ENCODE measurements around the gene RASGRP1. TPM values are rescaled to one million over a fixed set of nuclear protein-coding genes. Genes with fewer than 3 reads are reported as not detected.

The RASGRP1 gene
- total RNA-seq, 1 donor from 2014 or later = 11.0 TPM

DNA sequence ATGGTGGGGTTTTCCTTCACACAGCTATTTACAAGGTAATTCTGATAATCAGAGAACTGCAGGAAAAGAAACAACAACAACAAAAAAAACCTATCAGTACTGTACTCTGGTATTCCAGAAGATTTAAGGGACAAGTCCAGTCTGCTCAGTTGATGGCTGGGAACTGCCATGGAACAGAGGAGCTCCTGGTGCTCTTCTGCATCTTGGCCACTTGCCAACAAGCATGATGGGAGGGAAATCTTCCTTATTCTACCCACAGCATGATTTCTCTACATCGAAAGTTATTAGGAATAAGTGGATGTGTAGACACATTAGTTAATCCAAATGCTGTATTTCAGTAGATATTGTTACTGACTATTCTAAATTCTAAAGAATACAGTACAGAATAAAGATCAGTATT, 51.7 kb downstream of the RASGRP1 start:
- no peak for FAIRE-seq
- no peak for DNase-seq (ENCODE audit: low spot score in 2 of 2)

DNA sequence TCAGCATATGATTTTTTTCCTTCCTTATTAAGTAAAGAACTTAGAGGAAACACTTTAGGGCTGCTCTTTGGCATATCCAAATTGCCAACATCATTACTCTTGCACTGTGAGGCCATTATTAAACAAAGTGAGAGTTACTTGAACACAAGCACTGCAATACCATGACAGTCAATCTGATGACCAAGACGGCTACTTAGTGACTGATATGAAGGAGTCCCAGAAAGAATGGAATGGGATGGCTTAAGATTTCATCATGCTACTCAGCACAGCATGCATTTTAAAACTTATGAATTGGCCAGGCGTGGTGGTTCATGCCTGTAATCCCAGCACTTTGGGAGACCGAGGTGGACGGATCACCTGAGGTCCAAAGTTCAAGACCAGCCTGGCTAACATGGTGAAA, 55.5 kb downstream of the RASGRP1 start:
- FAIRE-seq (no peak), DNase-seq (ENCODE audit: low spot score in 2 of 2) (no peak)

DNA sequence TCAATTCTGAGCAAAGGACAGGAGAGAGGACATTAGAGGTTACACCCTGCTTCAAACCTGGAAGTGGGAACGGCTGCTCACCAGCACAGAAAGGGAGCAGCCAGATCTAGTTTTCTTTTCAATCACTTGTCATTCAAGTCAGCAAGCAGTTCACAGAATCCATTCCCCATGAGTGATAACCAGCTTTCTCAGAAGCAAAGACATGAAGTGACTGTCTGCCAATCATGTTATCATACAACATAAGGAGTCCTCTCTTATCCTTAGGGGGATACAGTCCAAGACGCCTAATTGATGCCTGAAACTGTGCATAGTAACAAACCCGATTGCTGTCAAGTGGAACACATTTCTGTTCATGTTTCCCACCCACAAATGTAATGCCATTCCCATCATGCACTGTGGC, 56.0 kb downstream of the RASGRP1 start:
- DNase-seq (ENCODE audit: low spot score in 2 of 2) (no peak), FAIRE-seq (no peak)

DNA sequence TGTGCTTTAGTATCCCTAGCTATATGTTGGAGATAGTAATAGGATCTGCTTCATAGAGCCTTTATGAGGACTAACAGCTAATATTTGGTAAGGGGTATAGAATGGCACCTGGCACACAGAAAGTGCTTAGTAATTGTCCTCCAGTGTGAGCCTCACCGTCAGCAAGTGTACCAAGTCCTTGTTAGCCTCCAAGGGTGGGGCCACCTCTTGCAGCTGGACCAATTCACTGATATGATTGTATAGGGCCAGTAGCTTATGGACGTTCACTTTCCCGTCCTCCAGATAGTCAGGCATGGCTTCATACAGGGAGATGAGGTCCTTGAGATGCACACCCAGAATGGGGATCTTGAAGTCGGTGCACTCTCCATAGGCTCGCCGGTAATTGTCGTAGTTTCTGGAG, 57.0 kb downstream of the RASGRP1 start:
- no peak for FAIRE-seq

DNA sequence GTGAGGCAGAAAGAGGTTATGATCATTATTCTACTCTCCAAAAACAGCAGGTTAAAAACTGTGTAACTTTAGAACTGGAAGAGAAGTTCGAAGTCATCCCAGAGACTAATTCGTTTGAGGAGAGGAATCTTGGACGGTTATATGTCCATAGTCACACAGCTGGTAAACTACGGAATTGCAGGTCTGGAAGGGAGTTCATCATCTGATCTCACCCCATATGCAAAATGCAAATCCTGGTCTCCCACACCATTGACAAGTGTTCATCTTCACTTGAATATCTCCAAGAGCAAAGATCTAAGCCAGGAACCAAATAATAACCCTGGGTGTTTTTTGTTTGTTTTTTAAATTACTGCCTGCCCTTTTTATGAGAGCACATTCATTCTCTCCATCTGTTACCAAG, 57.6 kb downstream of the RASGRP1 start:
- DNase-seq (ENCODE audit: low spot score in 2 of 2) (no peak), FAIRE-seq (no peak)

More for the DNA sequence above, 57.0 kb downstream of the RASGRP1 start:
- no peak for DNase-seq (ENCODE audit: low spot score in 2 of 2)

DNA sequence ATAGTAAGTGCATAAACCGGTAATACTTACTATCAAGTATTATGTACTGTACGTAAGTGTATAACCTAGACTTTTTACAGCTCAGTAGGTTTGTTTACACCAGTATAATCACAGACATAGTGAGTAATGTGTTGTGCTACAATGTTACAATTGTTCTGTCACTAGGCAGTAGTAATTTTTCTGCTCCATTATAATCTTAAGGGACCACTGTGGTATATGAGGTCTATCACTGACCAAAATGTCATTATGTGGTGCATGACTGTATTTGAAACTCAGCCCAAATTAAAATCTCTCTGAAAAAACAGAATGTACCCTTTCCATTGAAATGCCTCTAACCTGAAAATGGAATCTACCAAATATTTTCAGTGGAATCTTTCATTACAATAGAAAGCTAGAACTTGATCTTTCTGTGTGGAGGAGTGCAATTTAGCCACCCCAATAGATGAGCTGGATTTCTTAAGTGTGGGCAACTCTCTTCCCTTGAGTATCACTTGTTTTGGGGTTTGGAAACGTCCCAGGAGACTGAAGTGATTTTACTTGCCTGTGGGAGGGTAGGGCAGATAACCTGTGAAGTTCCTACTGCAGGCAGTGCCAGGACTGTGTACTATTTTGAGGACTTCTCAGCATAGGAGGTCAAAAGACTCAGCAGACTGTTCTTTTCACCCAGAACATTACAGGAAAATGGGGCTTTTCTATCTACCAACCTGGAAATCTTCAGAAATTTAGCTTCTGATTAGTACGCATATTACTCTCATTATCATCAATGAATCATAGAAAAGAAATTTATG, 59.7 kb downstream of the RASGRP1 start:
- FAIRE-seq (no peak), DNase-seq (ENCODE audit: low spot score in 2 of 2) (no peak)

DNA sequence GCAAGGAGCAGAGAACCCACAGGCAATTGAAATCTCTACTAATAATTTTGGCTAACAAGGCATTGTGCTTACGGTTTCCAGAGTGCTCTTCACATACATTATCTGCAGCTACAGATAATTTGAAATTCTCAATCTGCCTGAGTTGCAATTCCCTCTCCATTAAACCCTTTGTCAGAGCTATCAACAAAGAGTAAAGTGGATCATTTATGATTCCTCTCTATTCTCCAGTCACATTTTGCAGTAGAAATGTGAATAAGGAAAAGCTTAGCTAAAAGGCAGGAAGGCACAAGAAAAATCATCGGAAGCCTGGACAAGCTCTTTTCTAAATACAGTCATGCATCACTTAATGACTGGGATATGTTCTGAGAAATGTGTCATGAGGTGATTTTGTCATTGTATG, 61.1 kb downstream of the RASGRP1 start:
- FAIRE-seq (no peak), DNase-seq (ENCODE audit: low spot score in 2 of 2) (no peak)

DNA sequence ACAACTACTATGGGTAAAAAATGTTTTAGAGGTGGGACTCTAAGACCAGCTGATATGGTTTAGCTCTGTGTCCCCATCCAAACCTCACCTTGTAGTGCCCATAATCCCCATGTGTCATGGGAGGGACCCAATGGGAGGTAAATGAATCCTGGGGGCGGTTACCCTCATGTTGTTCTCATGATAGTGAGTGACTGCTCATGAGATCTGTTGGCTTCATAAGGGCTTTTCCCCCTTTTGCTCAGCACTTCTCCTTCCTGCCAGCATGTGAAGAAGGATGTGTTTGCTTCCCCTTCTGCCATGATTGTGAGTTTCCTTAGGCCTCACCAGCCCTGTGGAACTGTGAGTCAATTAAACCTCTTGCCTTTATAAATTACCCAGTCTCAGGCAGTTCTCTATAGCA, 65.0 kb downstream of the RASGRP1 start:
- FAIRE-seq = no peak
- no peak for DNase-seq (ENCODE audit: low spot score in 2 of 2)

DNA sequence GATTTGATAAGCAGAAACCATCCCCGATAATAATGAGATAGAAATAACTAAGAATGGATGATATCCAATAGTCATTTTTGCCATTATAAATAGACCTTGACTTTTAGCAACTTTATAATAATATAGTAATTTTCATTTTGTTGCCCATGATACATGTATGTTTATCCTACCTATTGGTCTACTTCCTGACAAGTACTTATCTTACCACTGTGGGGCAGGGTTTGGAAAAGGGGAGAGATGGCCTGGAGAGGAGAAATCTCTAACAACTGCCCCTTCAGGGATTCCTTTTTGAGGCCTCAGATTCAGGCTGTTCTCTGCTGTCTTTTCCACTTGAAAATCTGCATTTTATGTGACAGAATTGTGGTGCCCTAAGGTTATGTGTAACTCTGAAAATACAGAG, 68.5 kb downstream of the RASGRP1 start:
- no peak for FAIRE-seq
- no peak for DNase-seq (ENCODE audit: low spot score in 2 of 2)

DNA sequence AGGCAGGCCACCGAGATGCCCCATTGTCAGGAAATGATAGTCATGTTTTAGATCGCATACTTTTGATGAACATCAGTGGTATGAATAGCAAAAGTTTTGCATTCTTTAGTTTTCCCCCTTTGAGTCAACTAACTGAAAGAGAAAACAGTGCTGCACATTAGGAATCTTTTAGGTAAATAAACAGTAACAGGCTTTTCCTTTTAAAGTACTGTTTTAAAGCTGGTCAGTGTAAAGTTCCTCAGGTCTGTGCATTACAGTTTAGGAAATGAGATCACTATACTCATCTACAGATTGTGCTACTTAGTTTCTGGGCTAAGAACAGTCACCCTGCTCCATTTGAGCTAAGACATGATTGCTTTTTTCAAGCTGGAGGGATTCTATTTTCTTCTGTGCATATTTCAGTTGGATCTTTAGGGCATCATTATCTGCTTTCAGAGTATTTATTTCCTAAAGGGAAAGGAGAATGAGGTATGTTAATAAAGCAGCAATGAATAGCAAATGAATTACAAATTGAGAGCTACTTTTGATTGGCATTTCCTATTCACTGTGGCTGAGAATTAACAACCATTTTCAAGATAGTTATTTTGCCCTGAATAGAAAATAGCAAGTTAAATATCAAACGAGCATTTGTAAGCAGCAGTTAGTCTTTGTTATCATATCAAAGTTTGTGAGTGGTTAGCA, 74.2 kb downstream of the RASGRP1 start:
- DNase-seq (ENCODE audit: low spot score in 2 of 2) = no peak
- FAIRE-seq = no peak

DNA sequence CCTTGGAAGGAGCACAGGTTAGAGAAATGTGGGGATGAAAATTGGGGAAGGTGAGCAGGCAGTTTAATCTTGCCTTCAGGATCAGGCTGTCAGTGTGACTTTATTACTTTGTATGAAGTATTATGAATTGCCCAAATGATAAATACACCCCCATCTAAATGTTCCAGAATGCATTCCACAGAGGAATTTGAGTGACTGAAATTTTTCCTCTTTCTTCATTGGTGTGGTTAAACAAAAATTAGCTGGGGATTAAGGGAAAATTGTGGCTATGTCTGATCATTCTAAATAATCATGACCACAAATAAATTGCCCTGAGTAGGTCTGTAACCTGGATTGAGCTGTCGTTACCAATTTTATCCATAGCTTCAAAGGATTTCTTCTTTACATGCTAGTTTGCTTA, 77.2 kb downstream of the RASGRP1 start:
- DNase-seq (ENCODE audit: low spot score in 2 of 2) (no peak), FAIRE-seq (no peak)

DNA sequence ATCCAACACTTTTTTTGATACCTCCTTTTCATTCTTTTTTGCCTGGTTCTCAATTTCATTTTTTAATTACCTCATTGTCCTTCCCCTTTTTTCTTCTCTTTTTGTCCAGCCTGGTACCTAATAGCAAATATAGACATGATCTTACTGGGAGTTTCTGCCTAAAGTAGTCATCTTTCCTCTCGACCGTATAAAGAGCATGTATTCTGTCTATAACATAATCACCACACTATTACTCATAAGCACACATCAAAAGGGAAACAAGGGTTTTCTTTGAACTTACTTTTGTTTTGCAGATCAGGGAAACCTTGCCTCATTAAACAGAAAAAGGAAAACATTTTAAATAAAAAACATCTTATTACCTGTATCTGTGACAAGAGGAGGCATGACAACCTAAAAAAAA, 77.7 kb downstream of the RASGRP1 start:
- DNase-seq (ENCODE audit: low spot score in 2 of 2) (no peak), FAIRE-seq (no peak)

DNA sequence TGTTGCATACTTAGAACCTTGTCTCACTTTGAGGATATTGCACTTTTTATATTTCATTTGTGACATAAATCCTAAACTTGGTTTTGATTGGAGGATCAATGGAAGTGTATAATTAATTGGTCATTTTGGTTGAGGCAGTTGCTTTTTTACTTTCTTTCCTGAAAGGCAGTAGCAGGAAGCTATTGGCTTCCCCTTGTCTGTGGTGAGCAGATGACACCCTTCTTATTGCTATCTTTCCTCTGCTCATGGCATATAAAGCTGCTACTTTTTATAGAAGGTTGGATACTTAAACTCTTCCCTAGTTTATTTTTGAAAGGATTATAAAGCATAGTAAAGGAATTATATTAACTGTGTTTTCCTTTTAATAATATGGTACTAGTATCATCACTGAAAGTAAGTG, 82.0 kb downstream of the RASGRP1 start:
- DNase-seq (ENCODE audit: low spot score in 2 of 2) (no peak), FAIRE-seq (no peak)

DNA sequence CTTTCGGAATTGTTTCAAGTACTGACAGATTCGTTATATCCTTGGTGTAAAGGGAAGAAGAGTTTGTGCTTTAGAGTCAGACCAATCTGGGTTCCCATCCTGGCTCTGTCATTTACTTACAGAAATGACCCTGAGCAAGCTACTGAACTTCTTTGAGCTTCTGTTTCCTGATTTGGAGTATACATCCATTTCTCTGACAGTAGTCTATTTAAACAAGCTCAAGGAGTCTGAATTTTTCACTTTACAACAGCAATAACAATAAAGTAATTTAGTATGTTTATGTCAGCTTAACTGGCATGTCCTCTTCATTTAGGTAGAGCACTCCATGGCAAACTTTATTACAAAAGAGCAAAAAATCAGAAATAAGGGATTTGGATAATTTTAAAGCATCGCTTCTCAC, 82.9 kb downstream of the RASGRP1 start:
- no peak for FAIRE-seq
- DNase-seq (ENCODE audit: low spot score in 2 of 2) = no peak

DNA sequence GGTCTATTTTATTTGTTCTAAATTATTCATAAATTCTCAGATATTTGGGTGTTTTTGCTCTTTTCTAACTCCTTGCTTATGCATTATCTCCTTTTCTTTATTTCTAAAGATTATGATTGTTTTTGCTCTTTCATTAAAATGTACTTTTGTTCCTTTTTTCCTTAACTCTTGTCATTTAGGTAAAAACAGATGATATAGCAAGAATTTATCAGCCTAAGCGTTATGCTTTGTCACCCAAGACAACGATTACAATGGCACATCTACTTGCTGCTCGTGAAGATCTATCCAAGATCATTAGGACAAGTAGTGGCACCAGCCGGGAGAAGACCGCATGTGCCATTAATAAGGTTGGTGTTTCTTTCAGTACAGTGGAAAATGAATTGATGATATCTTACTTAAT, 83.5 kb downstream of the RASGRP1 start:
- no peak for DNase-seq (ENCODE audit: low spot score in 2 of 2)
- FAIRE-seq = no peak

DNA sequence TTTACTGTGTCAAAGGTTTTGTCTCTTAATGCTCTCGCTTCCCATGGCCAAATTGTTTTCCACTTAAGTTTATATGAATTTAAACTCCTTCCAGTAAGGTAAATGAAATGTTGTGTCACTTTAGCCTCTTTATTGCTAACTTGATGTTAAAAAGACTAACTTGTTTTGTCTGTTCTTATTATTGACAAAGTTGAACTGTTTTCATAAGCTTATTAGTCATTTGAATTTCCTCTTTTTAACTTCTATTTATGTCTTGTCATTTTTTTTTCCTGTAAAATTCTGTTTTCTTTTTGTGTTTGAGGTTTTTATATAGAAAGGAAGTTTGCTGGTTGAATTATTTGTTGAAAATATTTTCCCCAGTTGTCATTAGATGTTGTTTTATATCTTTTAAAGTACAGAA, 84.9 kb downstream of the RASGRP1 start:
- DNase-seq (ENCODE audit: low spot score in 2 of 2) = no peak
- FAIRE-seq = peak; percentile 81

DNA sequence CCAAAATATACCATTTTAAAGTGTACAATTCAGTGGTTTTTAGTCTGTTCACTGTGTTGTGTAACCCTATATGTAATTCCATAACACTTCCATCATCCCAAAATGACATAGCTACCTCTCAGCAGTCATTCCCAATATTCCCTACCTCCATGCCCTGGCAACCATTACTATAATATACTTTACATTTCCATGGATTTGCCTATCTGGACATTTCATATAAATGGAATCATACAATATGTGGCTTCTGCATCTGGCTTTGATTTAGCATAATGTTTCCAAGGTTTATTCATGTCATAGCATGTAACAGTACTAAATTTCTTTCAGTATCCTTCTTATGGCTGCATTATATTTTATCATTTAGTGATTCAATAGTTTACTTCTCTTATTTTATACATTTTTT, 85.3 kb downstream of the RASGRP1 start:
- FAIRE-seq (no peak), DNase-seq (ENCODE audit: low spot score in 2 of 2) (no peak)

DNA sequence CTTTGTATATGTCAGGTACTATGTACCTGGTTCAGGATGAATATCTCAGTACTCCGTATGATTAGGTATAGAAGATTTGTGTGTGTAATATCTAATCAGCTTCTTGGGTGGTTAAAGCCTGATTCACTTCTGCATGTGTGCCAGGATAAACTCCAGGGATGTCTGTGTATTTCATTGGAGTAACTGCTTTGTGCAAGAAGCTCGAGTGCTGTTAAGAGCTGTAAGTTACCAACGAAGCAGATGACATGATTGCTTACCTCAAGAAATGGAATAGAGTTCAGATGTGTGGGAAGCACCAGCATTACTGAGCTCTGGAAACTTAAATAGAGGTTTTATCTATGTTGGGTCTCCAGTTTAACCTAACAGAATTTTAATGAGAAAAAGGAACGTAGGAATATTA, 87.0 kb downstream of the RASGRP1 start:
- FAIRE-seq (no peak), DNase-seq (ENCODE audit: low spot score in 2 of 2) (no peak)

DNA sequence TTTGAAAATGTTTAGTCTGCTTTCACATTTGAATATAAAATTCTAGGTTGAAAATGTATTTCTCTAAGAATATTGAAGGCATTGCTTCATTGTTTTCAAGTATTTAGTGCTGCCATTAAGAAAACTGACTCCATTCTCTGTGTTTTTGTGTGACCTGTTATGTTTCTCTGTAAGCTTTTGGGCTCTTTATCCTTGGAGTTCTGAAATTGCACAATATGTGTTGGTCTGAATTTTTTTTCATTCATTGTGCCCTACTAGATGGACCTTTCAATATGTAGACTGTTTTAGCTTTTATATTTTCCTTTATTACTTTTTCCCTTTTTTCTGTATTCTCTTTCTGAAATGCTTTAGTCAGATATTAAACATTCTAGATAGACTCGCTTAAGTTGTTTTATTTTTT, 88.5 kb downstream of the RASGRP1 start:
- FAIRE-seq (no peak), DNase-seq (ENCODE audit: low spot score in 2 of 2) (no peak)

DNA sequence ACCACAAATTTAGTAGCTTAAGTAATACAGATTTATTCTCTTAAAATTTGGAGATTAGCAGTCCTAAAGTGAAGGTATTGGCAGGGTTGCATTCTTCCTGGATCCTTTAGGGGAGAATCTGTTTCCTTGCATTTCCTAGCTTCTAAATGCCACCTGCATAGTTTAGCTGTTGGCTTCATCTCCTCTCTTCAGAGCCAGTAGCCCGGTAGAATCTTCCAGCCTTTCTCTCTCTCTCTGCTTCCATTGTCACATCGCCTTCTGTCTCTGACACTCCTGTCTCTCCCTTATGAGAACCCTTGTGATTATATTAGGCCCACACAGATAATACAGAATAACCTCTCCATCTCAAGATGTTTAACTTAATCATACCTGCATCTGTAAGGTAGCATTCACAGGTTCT, 89.3 kb downstream of the RASGRP1 start:
- FAIRE-seq (no peak), DNase-seq (ENCODE audit: low spot score in 2 of 2) (no peak)

DNA sequence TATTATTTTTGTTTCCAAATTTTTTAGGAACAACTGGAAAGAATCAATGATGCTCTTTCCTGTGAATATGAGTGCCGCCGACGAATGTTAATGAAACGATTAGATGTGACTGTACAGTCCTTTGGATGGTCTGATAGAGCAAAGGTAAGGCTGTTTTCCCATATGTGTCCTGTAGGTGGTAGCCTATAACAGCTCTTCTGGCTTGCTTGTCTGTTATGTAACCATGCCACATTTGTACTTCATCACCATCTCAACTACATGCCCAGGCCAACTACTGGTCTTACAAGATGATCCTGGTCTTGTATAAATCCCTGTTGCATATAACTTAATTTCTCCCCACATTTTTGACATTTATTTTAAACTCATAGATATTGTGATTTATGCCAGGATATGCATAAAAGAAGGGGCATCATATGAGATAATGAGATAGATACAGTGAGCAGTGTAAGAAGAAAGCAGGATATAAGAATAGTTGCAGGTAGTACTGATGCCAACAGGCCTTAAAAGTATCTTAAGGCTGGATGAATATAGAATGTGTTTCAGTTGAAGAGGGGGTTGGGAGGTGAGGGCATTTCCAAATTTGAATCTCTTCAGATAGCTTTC, 90.4 kb downstream of the RASGRP1 start:
- FAIRE-seq (peak; percentile 28), DNase-seq (ENCODE audit: low spot score in 2 of 2) (peak; percentile 44)

DNA sequence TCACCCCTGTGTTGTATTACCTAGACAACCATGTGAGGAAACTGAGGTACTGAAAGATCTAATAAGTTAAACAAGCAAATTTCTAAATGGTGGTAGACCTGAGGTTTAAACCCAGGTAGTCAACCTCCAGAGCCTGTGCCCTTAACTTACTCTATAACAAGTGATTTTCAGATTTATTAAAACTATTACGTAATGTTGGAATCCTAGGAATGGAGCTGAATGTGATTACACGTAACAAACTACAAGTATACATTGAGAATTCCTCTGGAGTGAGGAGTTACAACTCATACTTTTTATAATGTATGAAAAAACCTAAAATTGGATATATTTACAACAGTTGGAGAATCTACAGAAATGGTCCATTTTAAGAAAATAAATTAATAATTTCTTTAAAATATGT, 92.6 kb downstream of the RASGRP1 start:
- FAIRE-seq (no peak), DNase-seq (ENCODE audit: low spot score in 2 of 2) (no peak)

Measured in frontal cortex (tissue), 4 donors.